Thyroid gland (tissue), 4 donors: ENCODE measurements around the gene NAP1L5. TPM values are rescaled to one million over a fixed set of nuclear protein-coding genes. Genes with fewer than 3 reads are reported as not detected.

Experiments
- DNase-seq, 2 donors: peaks; one replicate each; pipeline ENCODE4 v3.0.0-alpha.2; 2019
- H3K27ac ChIP-seq, 3 donors: fragments of 200-600 bp; sonication (generic); 1 replicate in 2 of 3; 2 replicates in 1 of 3; pipeline ENCODE4 v1.5.1; 2016 to 2019; ENCODE audit warnings: mild to moderate bottlenecking in 1 of 3, moderate library complexity in 1 of 3
- H3K27me3 ChIP-seq: fragments of 200-600 bp; sonication (generic); one replicate; pipeline ENCODE4 v1.5.1; 2019
- H3K36me3 ChIP-seq, 2 donors: fragments of 200-600 bp; sonication (generic); one replicate each; pipeline ENCODE4 v1.5.1; 2016 to 2019
- H3K4me1 ChIP-seq, 2 donors: fragments of 200-600 bp; sonication (generic); one replicate each; pipeline ENCODE4 v1.5.1; 2017 to 2019
- H3K4me3 ChIP-seq, 3 donors: fragments of 200-600 bp; sonication (generic); replicated peaks in 1 of 3; 1 replicate in 2 of 3; 2 replicates in 1 of 3; pipeline ENCODE4 v1.5.1; 2016; ENCODE audit warnings: mild to moderate bottlenecking in 1 of 3
- H3K9me3 ChIP-seq: fragments of 200-600 bp; sonication (generic); one replicate; pipeline ENCODE4 v1.5.1; 2017
- POLR2A ChIP-seq, 2 donors: fragments of 450-650 bp; IDR thresholded peaks; one replicate each; pipeline ENCODE4 v1.6.1; 2017; ENCODE audit warnings: antibody characterized with exemption in 2 of 2, mild to moderate bottlenecking in 2 of 2, moderate library complexity in 1 of 2
- WGBS, 2 donors: methylation state at CpG; one replicate each; pipeline ENCODE4 v1.1.5; 2017; 5-methylcytosine and 5-hydroxymethylcytosine counted together
- intact Hi-C: fragments of 100-400 bp; cut with DNase I; formaldehyde crosslinking; loops from one replicate; pipeline ENCODE4 v1.15.1; 2023
- total RNA-seq, 4 donors: library from RNA; depleted of rRNA; stranded (reverse); fragments of >200 nt; gene quantifications; one replicate each; pipeline ENCODE4 v1.2.3, GENCODE V29; 2016
- TF ChIP-seq, protein P1 (sequence below), 6 experiments: fragments of 200-600 bp in 3 of 6; fragments of 450-650 bp in 3 of 6; sonication (generic) in 3 of 6; IDR thresholded peaks; one replicate each; pipeline ENCODE4 v1.5.1; 2016 to 2019; ENCODE audit warnings: antibody characterized with exemption in 6 of 6, mild to moderate bottlenecking in 2 of 6, inconsistent platforms in 1 of 6, moderate library complexity in 1 of 6

NAP1L5 gene
- total RNA-seq, 4 donors from 2014 or later, result 14.1 to 16.3 (median 16.2) TPM

DNA sequence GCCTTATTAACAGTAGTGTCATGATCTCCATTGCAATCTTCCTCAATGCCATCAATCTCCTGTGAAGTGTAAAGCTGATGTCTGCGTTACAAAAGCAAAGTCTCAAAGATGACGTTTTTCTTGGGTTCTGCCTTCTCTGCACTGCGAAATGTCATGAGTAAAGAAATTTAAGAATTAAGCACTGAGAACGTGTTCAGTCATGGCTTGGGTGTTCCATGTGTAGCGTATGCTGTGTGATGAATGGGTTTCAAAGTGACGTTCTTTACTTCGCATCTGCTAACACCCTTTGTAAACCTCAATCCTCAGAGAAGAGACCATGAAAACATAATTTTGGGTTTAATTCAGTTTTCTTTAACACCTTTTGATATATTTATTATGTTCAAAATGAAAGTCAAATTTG lies 999 bp downstream of the NAP1L5 start:
- DNase-seq, result no peak
- 71 to 78% methylated on average over 7 of the region's 7 CpGs for WGBS, 2 donors
- intact Hi-C loops, result no loop called here

DNA sequence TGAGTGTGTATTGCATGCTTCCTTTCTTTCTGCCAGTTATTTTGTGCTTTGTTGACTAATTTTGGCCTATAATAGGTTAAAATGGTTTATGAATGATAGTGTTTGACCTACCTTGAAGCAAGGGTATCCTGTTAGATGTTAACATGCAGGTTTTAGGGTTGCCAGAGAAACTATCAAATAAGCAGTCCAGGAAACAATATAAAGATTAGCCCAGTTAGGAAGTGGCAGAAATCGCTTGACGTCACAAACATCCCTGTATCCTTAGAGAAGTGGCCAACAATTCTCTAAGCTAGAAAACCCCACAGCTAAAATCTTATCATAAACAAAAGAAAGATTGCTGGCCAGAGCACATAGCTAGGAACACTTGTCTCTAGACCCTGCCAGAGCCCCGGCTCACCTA lies 3.8 kb downstream of the NAP1L5 start:
- Histone ChIP-seq H3K9me3 (no peaks in the 10 kb centered on the region), H3K27me3 (no peaks in the 10 kb centered on the region), H3K4me3 (no peak overlapping the region), H3K36me3 (no peaks in the 10 kb centered on the region), H3K4me1 (no peaks in the 10 kb centered on the region), H3K27ac (no peak overlapping the region)
- TF ChIP-seq, protein P1, sequence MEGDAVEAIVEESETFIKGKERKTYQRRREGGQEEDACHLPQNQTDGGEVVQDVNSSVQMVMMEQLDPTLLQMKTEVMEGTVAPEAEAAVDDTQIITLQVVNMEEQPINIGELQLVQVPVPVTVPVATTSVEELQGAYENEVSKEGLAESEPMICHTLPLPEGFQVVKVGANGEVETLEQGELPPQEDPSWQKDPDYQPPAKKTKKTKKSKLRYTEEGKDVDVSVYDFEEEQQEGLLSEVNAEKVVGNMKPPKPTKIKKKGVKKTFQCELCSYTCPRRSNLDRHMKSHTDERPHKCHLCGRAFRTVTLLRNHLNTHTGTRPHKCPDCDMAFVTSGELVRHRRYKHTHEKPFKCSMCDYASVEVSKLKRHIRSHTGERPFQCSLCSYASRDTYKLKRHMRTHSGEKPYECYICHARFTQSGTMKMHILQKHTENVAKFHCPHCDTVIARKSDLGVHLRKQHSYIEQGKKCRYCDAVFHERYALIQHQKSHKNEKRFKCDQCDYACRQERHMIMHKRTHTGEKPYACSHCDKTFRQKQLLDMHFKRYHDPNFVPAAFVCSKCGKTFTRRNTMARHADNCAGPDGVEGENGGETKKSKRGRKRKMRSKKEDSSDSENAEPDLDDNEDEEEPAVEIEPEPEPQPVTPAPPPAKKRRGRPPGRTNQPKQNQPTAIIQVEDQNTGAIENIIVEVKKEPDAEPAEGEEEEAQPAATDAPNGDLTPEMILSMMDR (IDR thresholded peaks at IDR 0.05), result no peak
- no peak for TF ChIP-seq POLR2A (IDR thresholded peaks at IDR 0.05)
- 77 to 91% methylated on average over 3 of the region's 3 CpGs for WGBS, 2 donors
- intact Hi-C loops, result no loop called here
- DNase-seq, result no peak

More for the DNA sequence above, 999 bp downstream of the NAP1L5 start:
- Histone ChIP-seq H3K4me1 (no peaks in the 10 kb centered on the region), H3K9me3 (no peaks in the 10 kb centered on the region), H3K27me3 (no peaks in the 10 kb centered on the region), H3K4me3 (peak overlapping the region in 1 of 3 donors; percentile 52), H3K36me3 (no peaks in the 10 kb centered on the region), H3K27ac (peak overlapping the region in 1 of 3 donors; percentile 71)
- no peak for TF ChIP-seq POLR2A (IDR thresholded peaks at IDR 0.05)
- TF ChIP-seq, protein P1 (IDR thresholded peaks at IDR 0.05), result no peak

DNA sequence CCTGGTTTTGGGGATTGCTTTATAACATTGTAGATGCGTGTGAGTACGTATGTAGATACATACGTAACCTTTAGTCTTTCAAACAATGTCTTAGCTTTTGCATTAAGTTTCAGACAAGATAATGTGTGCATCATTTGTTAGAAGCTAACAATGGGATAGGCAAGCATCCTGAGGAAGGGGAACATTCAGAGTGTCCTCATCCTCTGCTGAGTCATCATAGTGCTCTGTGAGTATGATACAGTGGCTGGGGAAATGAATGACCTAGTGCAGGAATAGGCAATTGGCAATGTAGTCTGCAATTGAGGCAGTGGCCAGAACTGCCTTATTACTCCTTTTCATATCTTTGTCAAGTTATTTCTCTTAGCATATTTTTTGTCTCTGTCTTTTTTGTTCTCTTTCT lies 7.3 kb downstream of the NAP1L5 start:
- Histone ChIP-seq H3K4me3 (no peak overlapping the region), H3K27me3 (no peaks in the 10 kb centered on the region), H3K4me1 (no peaks in the 10 kb centered on the region), H3K36me3 (no peaks in the 10 kb centered on the region), H3K27ac (no peak overlapping the region), H3K9me3 (no peaks in the 10 kb centered on the region)
- DNase-seq, result no peak
- intact Hi-C loops, result no loop called here
- TF ChIP-seq, protein P1 (IDR thresholded peaks at IDR 0.05), result no peak
- TF ChIP-seq POLR2A (IDR thresholded peaks at IDR 0.05), result no peak
- 91 to 93% methylated on average over 3 of the region's 3 CpGs for WGBS, 2 donors

DNA sequence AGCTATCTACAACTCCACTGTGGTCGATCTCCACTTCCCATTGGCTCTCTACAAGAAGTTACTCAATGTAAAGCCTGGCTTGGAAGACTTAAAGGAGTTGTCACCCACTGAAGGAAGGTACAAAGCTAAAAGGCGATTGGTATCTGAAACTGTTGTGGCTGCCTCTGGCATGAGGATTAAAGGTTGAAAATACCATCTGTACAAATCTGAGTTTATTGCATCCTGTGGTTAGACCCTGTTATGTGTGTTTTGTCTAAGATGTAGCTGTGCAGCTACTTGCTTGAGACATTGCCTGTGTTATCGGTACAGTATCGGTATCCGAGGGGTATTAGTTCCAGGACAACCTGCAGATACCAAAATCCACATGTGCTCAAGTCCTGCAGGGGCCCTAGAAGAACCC lies 16.4 kb downstream of the NAP1L5 start:
- Histone ChIP-seq H3K27me3 (no peaks in the 10 kb centered on the region), H3K4me1 (no peaks in the 10 kb centered on the region), H3K9me3 (no peaks in the 10 kb centered on the region), H3K4me3 (no peak overlapping the region), H3K27ac (no peak overlapping the region), H3K36me3 (peaks cover 14 to 19% of the 10 kb centered on the region in 2 donors)
- TF ChIP-seq, protein P1 (IDR thresholded peaks at IDR 0.05), result no peak
- no peak for TF ChIP-seq POLR2A (IDR thresholded peaks at IDR 0.05)
- 94 to 96% methylated on average over 5 of the region's 5 CpGs for WGBS, 2 donors
- DNase-seq, result no peak
- intact Hi-C loops, result no loop called here

DNA sequence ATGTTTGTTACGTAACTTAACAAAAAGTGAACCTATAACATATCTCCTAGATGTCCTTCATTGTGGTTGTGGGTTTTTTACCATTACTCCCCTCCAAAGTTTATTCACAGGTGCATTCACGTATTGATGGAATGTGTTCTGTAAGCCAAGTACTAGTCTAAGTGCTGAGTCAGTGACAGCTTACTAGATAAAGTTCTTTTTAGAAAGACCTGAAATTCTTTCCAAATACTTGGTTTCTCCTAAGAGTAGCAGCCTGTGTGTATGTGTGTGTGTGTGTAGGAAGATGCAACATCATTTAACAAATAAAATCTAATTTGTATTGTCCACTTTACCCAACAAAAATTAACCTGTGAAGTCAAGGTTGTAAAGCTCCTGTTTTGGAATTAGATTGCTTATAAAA lies 22.1 kb downstream of the NAP1L5 start:
- Histone ChIP-seq H3K27me3 (no peaks in the 10 kb centered on the region), H3K4me3 (no peak overlapping the region), H3K36me3 (peaks cover 2 to 12% of the 10 kb centered on the region in 2 donors), H3K27ac (peak overlapping the region in 2 of 3 donors; percentile 27 to 30), H3K9me3 (no peaks in the 10 kb centered on the region), H3K4me1 (peaks cover 0 to 3% of the 10 kb centered on the region in 2 donors)
- 61 to 68% methylated on average over 2 of the region's 2 CpGs for WGBS, 2 donors
- intact Hi-C loops, result no loop called here
- peak in 1 of 2 donors; percentile 18 for DNase-seq
- TF ChIP-seq POLR2A (IDR thresholded peaks at IDR 0.05), result no peak
- TF ChIP-seq, protein P1 (IDR thresholded peaks at IDR 0.05), result no peak
